ENCODE results near the gene RAB30.

DNA sequence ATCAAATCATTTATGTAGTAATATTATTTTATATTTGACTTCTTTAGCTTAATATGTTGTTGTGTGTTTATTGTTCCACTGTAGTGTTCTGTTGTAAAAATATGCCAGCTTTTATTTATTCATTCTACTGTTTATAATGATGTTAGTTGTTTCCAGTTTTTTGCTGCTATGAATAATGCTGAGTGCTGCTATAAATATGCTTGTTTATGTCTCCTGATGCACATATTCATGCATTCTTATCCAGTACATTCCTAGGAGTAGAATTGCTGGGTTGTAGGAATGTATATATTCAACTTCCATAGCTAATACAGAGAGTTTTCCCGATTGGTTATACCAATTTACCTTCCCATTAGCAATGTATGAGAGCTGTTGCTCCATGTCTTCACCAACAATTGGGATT lies 33.5 kb upstream of the RAB30 start:
- TF ChIP-seq, protein P1, sequence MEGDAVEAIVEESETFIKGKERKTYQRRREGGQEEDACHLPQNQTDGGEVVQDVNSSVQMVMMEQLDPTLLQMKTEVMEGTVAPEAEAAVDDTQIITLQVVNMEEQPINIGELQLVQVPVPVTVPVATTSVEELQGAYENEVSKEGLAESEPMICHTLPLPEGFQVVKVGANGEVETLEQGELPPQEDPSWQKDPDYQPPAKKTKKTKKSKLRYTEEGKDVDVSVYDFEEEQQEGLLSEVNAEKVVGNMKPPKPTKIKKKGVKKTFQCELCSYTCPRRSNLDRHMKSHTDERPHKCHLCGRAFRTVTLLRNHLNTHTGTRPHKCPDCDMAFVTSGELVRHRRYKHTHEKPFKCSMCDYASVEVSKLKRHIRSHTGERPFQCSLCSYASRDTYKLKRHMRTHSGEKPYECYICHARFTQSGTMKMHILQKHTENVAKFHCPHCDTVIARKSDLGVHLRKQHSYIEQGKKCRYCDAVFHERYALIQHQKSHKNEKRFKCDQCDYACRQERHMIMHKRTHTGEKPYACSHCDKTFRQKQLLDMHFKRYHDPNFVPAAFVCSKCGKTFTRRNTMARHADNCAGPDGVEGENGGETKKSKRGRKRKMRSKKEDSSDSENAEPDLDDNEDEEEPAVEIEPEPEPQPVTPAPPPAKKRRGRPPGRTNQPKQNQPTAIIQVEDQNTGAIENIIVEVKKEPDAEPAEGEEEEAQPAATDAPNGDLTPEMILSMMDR (IDR thresholded peaks at IDR 0.05; ENCODE audit: low read depth, low read length, poor library complexity, severe bottlenecking) = no peak
- no peak for TF ChIP-seq EZH2phosphoT487 (IDR thresholded peaks at IDR 0.05; ENCODE audit: borderline replicate concordance, low read length)

Data from DOHH2 (cell line).